Activated CD8-positive, alpha-beta T cell treated with anti-CD3 and anti-CD28 coated beads for 36 hours (primary cell): ENCODE results near the gene KNDC1. TPM values are rescaled to one million over a fixed set of nuclear protein-coding genes. Genes with fewer than 3 reads are reported as not detected.

ENCODE experiments used
- ATAC-seq: fragments of 200-7000 bp; cut with Tn5 transposase; one replicate; pipeline ENCODE4 v1.10.0; 2021; ENCODE audit warnings: mild to moderate bottlenecking, moderate library complexity
- CTCF ChIA-PET: fragments of 350-600 bp; sonication (Branson Sonifier 250); formaldehyde crosslinking; loops from one replicate; lab custom pipeline; 2021; ENCODE audit warnings: antibody characterized with exemption; lab: Charles Lee
- POLR2A ChIA-PET: fragments of 350-600 bp; sonication (Branson Sonifier 250); formaldehyde crosslinking; loops from one replicate; lab custom pipeline; 2021; ENCODE audit warnings: antibody characterized with exemption; lab: Charles Lee
- DNase-seq: peaks from one replicate; pipeline ENCODE4 v3.0.0-alpha.2; 2020
- H3K27ac Mint-ChIP-seq: one replicate; pipeline ENCODE4 v1.8.0; 2021; ENCODE audit warnings: mild to moderate bottlenecking, mixed read lengths
- H3K27me3 Mint-ChIP-seq: one replicate; pipeline ENCODE4 v1.8.0; 2021; ENCODE audit warnings: mixed read lengths
- H3K36me3 Mint-ChIP-seq: one replicate; pipeline ENCODE4 v1.8.0; 2021; ENCODE audit warnings: low read depth, mixed read lengths
- H3K4me1 Mint-ChIP-seq: one replicate; pipeline ENCODE4 v1.8.0; 2021; ENCODE audit warnings: low read depth, mixed read lengths
- H3K4me3 Mint-ChIP-seq: one replicate; pipeline ENCODE4 v1.8.0; 2021; ENCODE audit warnings: mild to moderate bottlenecking, moderate library complexity, mixed read lengths
- H3K9me3 Mint-ChIP-seq: one replicate; pipeline ENCODE4 v1.8.0; 2021; ENCODE audit warnings: mixed read lengths
- intact Hi-C: fragments of 100-400 bp; cut with micrococcal nuclease; formaldehyde crosslinking; loops from one replicate; pipeline ENCODE4 v1.10.0; 2022
- total RNA-seq, 2 experiments: library from RNA; stranded (reverse); gene quantifications; one replicate each; pipeline ENCODE4 v1.2.3, GENCODE V29; 2021
- TF ChIP-seq, protein P1 (sequence below): fragments of 200-600 bp; IDR thresholded peaks from one replicate; pipeline ENCODE4 v1.8.0; 2022; ENCODE audit warnings: antibody characterized with exemption, mild to moderate bottlenecking

KNDC1 gene
- total RNA-seq, 2 experiments from 2014 or later, result not detected

- H3K4me1 Mint-ChIP-seq, result no peaks in the 10 kb centered on the region
- H3K9me3 Mint-ChIP-seq, result peaks cover 1% of the 10 kb centered on the region
- TF ChIP-seq, protein P1, sequence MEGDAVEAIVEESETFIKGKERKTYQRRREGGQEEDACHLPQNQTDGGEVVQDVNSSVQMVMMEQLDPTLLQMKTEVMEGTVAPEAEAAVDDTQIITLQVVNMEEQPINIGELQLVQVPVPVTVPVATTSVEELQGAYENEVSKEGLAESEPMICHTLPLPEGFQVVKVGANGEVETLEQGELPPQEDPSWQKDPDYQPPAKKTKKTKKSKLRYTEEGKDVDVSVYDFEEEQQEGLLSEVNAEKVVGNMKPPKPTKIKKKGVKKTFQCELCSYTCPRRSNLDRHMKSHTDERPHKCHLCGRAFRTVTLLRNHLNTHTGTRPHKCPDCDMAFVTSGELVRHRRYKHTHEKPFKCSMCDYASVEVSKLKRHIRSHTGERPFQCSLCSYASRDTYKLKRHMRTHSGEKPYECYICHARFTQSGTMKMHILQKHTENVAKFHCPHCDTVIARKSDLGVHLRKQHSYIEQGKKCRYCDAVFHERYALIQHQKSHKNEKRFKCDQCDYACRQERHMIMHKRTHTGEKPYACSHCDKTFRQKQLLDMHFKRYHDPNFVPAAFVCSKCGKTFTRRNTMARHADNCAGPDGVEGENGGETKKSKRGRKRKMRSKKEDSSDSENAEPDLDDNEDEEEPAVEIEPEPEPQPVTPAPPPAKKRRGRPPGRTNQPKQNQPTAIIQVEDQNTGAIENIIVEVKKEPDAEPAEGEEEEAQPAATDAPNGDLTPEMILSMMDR, result no peak
- intact Hi-C loops, result no loop called here
- H3K36me3 Mint-ChIP-seq, result no peaks in the 10 kb centered on the region
- ATAC-seq (no peak), DNase-seq (no peak)
- H3K27me3 Mint-ChIP-seq, result peaks cover 5% of the 10 kb centered on the region
- POLR2A ChIA-PET, result no interaction called here
- no peak overlapping the region for H3K27ac Mint-ChIP-seq
- CTCF ChIA-PET, result no interaction called here
- H3K4me3 Mint-ChIP-seq, result no peak overlapping the region
Measured at GRCh38 chr10:133154996-133155778, 4.8 kb upstream of the KNDC1 start.

DNA sequence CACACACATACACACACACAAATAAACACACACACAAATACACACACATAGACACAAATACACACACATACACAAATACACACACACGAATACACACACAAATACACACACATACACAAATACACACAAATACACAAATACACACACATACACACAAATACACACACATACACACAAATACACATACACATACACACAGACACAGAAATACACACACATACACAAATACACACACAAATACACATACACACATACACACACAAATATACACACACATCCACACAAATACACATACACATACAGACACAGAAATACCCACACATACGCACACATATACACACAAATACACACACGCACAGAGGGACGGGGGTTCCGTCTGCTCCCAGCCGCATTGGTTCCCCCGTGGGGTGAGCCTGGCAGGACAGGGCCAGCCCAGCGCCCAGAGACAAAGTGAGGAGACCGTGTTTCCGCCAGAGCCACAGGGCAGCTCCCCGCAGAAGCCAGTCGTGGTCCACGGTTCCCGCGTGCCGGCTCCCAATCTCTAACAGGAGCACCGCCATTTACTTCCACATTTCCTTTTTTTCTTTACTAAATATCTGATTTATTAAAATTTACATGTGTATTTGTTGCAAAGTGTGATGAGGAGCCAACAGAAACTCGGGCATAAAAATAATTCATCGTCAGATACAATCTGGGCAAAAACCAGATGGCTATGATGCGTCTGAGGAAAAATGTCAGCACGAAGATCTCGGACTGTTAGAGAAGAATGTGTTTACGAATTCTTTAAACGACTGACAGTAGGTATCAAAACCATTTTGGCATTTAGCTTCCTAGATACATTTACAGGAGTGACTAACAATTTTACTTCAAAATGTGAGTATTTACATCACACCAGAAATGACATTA, 3.1 kb upstream of the KNDC1 start:
- TF ChIP-seq, protein P1, result no peak
- ChIA-PET CTCF (no interaction called here), POLR2A (no interaction called here)
- ATAC-seq, result no peak
- Mint-ChIP-seq H3K4me1 (peaks cover 2% of the 10 kb centered on the region), H3K4me3 (no peak overlapping the region), H3K9me3 (no peaks in the 10 kb centered on the region), H3K36me3 (no peaks in the 10 kb centered on the region), H3K27me3 (peaks cover 3% of the 10 kb centered on the region), H3K27ac (no peak overlapping the region)
- intact Hi-C loops, result no loop called here
- no peak for DNase-seq

DNA sequence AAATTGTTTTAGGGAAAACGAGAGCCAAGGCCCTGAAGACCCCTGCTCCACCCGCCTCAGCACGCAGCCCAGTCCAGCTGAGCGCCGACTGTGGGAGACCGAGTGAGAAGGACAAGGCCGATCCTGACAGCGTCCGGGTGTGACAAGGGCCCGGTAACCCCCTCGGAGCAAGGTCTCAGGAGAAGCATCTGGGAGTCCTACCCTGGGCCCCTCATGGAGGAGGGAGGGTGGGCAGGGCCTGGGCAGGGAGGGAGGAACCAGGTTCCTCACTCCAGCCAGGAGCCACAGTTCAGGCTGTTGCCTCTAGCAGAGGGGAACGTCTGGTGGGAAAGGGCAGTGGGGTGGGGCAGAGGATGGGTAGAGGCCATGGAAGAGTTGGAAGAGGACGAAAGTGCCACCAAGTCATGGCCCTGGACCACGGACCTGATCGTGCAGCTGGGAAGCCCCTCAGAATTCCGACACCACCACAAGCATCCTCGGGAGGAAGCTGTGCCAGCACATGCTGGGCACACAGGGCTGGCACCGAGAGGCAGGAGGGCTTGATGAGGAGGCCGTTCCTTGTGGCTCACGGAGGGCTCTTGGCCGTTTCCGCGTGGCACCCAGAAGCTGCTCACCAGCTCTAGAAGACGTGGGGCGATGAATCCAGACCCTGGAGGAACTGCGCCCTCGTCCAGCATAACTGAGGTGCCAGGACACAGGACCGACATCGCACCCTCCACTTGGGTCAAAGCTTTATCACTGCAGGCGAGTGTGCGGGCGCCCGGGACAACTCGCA, 2.2 kb upstream of the KNDC1 start:
- TF ChIP-seq, protein P1, result no peak
- no peaks in the 10 kb centered on the region for H3K9me3 Mint-ChIP-seq

GRCh38 chr10:133158437-133158755, 1.6 kb upstream of the KNDC1 start:
- no peak overlapping the region for H3K27ac Mint-ChIP-seq
- ATAC-seq, result no peak
- H3K4me3 Mint-ChIP-seq, result no peak overlapping the region

More for the DNA sequence above, 2.2 kb upstream of the KNDC1 start:
- CTCF ChIA-PET, result no interaction called here
- POLR2A ChIA-PET, result no interaction called here
- Mint-ChIP-seq H3K4me3 (no peak overlapping the region), H3K27me3 (peaks cover 10% of the 10 kb centered on the region), H3K36me3 (no peaks in the 10 kb centered on the region), H3K27ac (no peak overlapping the region), H3K4me1 (peaks cover 2% of the 10 kb centered on the region)
- intact Hi-C loops, result no loop called here
- ATAC-seq, result no peak
- DNase-seq, result no peak

More at GRCh38 chr10:133158437-133158755, 1.6 kb upstream of the KNDC1 start:
- peaks cover 2% of the 10 kb centered on the region for H3K4me1 Mint-ChIP-seq
- POLR2A ChIA-PET, result no interaction called here
- CTCF ChIA-PET, result no interaction called here
- DNase-seq, result no peak
- TF ChIP-seq, protein P1, result no peak
- H3K9me3 Mint-ChIP-seq, result no peaks in the 10 kb centered on the region
- no peaks in the 10 kb centered on the region for H3K36me3 Mint-ChIP-seq
- intact Hi-C loops, result no loop called here
- H3K27me3 Mint-ChIP-seq, result peaks cover 12% of the 10 kb centered on the region
